CD14-positive monocyte (primary cell): ENCODE data around the gene RAMP2. TPM values are rescaled to one million over a fixed set of nuclear protein-coding genes. Genes with fewer than 3 reads are reported as not detected.
A peak's percentile ranks its signal among the peaks of the same experiment; 100 is the strongest.

Experiments
- DNase-seq, 3 donors: peaks; one replicate each; pipeline ENCODE4 v3.0.0-alpha.2; 2011 to 2022
- H2AFZ ChIP-seq: 2 replicates; pipeline ENCODE4 v1.6.0; 2012; ENCODE audit warnings: mild to moderate bottlenecking, low read depth, low read length, inconsistent platforms; ENCODE audit not compliant: insufficient read depth, poor library complexity, severe bottlenecking
- H3K27ac ChIP-seq, 2 donors: 1 replicate in 1 of 2; 2 replicates in 1 of 2; pipeline ENCODE4 v1.5.1; 2012 to 2013; ENCODE audit warnings: low read length in 2 of 2, control low read depth in 1 of 2, inconsistent platforms in 1 of 2, low read depth in 1 of 2, mild to moderate bottlenecking in 1 of 2
- H3K27me3 ChIP-seq, 2 donors: one replicate each; pipeline versions ENCODE4 v1.6.0 to v1.6.1; 2011 to 2013; ENCODE audit warnings: low read length in 2 of 2; ENCODE audit not compliant: control insufficient read depth in 2 of 2, insufficient read depth in 2 of 2
- H3K36me3 ChIP-seq, 2 donors: replicated peaks in 1 of 2; 1 replicate in 1 of 2; 2 replicates in 1 of 2; pipeline versions ENCODE4 v1.5.1 to v1.6.1; 2012 to 2013; ENCODE audit warnings: low read length in 2 of 2, control low read depth in 1 of 2, inconsistent platforms in 1 of 2, mild to moderate bottlenecking in 1 of 2; ENCODE audit not compliant: insufficient read depth in 2 of 2, control insufficient read depth in 1 of 2
- H3K4me1 ChIP-seq, 2 donors: 1 replicate in 1 of 2; 2 replicates in 1 of 2; pipeline versions ENCODE4 v1.5.1 to v1.6.1; 2012 to 2013; ENCODE audit warnings: low read length in 2 of 2, control low read depth in 1 of 2, inconsistent platforms in 1 of 2, mild to moderate bottlenecking in 1 of 2, moderate library complexity in 1 of 2; ENCODE audit not compliant: insufficient read depth in 2 of 2, control insufficient read depth in 1 of 2
- H3K4me2 ChIP-seq: replicated peaks from 2 replicates; pipeline ENCODE3; 2012; ENCODE audit warnings: low read length, moderate library complexity, mild to moderate bottlenecking; ENCODE audit not compliant: poor library complexity, severe bottlenecking; ENCODE audit errors: extremely low read depth
- H3K4me3 ChIP-seq, 3 experiments: fragments of 200-600 bp in 1 of 3; sonication (generic) in 1 of 3; replicated peaks in 1 of 3; 1 replicate in 2 of 3; 2 replicates in 1 of 3; pipeline ENCODE4 v1.5.1; 2011 to 2013; ENCODE audit warnings: low read length in 3 of 3, mild to moderate bottlenecking in 3 of 3, control low read depth in 2 of 3, low read depth in 2 of 3, inconsistent platforms in 1 of 3, moderate library complexity in 1 of 3
- H3K79me2 ChIP-seq: 2 replicates; pipeline ENCODE4 v1.6.0; 2012; ENCODE audit warnings: mild to moderate bottlenecking, control low read depth, inconsistent platforms, low read length, moderate library complexity; ENCODE audit not compliant: insufficient read depth
- H3K9ac ChIP-seq: 2 replicates; pipeline ENCODE4 v1.6.0; 2017; ENCODE audit warnings: low read length, mild to moderate bottlenecking; ENCODE audit not compliant: insufficient read depth, poor library complexity, severe bottlenecking
- H3K9me3 ChIP-seq, 2 donors: replicated peaks in 1 of 2; 1 replicate in 1 of 2; 2 replicates in 1 of 2; pipeline versions ENCODE4 v1.5.1 to v1.6.1; 2012 to 2013; ENCODE audit warnings: low read length in 2 of 2, control low read depth in 1 of 2; ENCODE audit not compliant: control insufficient read depth in 1 of 2, insufficient read depth in 1 of 2
- H4K20me1 ChIP-seq: 2 replicates; pipeline ENCODE4 v1.6.0; 2012; ENCODE audit warnings: mild to moderate bottlenecking, low read length, control low read depth, moderate library complexity; ENCODE audit not compliant: insufficient read depth
- H3K27ac Mint-ChIP-seq, 7 donors: one replicate each; pipeline ENCODE4 v1.8.0; 2020; ENCODE audit warnings: mild to moderate bottlenecking in 7 of 7, mixed read lengths in 7 of 7, moderate library complexity in 6 of 7, inconsistent platforms in 2 of 7
- H3K27me3 Mint-ChIP-seq, 3 donors: one replicate each; pipeline ENCODE4 v1.8.0; 2021 to 2022; ENCODE audit warnings: low read depth in 3 of 3, mild to moderate bottlenecking in 3 of 3, mixed read lengths in 3 of 3, moderate library complexity in 3 of 3, inconsistent platforms in 1 of 3
- H3K36me3 Mint-ChIP-seq, 2 donors: one replicate each; pipeline ENCODE4 v1.8.0; 2020; ENCODE audit warnings: mixed read lengths in 2 of 2, inconsistent platforms in 1 of 2, mild to moderate bottlenecking in 1 of 2
- H3K4me1 Mint-ChIP-seq: one replicate; pipeline ENCODE4 v1.8.0; 2020; ENCODE audit warnings: mild to moderate bottlenecking, mixed read lengths
- H3K4me3 Mint-ChIP-seq, 2 donors: one replicate each; pipeline ENCODE4 v1.8.0; 2020; ENCODE audit warnings: mild to moderate bottlenecking in 2 of 2, mixed read lengths in 2 of 2, moderate library complexity in 1 of 2
- H3K9me3 Mint-ChIP-seq, 7 donors: one replicate each; pipeline ENCODE4 v1.8.0; 2020 to 2022; ENCODE audit warnings: mixed read lengths in 7 of 7, mild to moderate bottlenecking in 6 of 7, moderate library complexity in 6 of 7, inconsistent platforms in 2 of 7
- WGBS: methylation state at CpG from one replicate; pipeline ENCODE4 v1.1.5; 2013; ENCODE audit warnings: missing lambda C conversion rate; ENCODE audit not compliant: insufficient coverage; 5-methylcytosine and 5-hydroxymethylcytosine counted together
- intact Hi-C, 2 donors: fragments of 100-400 bp; cut with micrococcal nuclease; formaldehyde crosslinking; loops; one replicate each; pipeline versions ENCODE4 v1.15.0 to v1.15.1; 2023
- polyA plus RNA-seq, 3 donors: library from polyadenylated mRNA; depleted of rRNA in 1 of 3; unstranded in 2 of 3; stranded (reverse) in 1 of 3; fragments of 300-500 nt in 2 of 3; fragments of >200 nt in 1 of 3; fragmentation: Illumina TruSeq in 2 of 3; gene quantifications; 1 replicate in 2 of 3; 2 replicates in 1 of 3; pipeline ENCODE4 v1.2.3, GENCODE V29; 2012 to 2021
- TF ChIP-seq, protein P1 (sequence below): fragments of 200-600 bp; IDR thresholded peaks from one replicate; pipeline ENCODE4 v1.8.0; 2022; ENCODE audit warnings: antibody characterized with exemption, mild to moderate bottlenecking

RAMP2 gene
- polyA plus RNA-seq, 3 donors = not detected

DNA sequence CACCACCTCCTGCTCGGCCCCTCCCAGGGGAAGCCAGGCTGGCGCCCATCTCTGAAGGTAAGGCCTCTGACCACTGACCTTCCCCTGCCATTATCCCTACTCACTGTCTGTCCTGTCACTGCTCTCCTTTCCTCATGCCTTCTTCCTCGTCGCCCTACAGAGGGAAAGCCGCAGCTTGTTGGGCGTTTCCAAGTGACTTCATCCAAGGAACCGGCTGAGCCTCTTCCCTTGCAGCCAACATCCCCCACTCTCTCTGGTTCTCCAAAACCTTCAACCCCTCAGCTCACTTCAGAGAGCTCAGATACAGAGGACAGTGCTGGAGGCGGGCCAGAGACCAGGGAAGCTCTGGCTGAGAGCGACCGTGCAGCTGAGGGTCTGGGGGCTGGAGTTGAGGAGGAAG is 34.4 kb downstream of the RAMP2 start:
- no peak overlapping the region for H3K9ac ChIP-seq
- no peaks in the 10 kb centered on the region for H4K20me1 ChIP-seq
- no peak overlapping the region for H3K4me3 Mint-ChIP-seq
- H3K4me1 Mint-ChIP-seq = peaks cover 27% of the 10 kb centered on the region
- peaks cover 0 to 6% of the 10 kb centered on the region in 2 donors for H3K36me3 ChIP-seq
- TF ChIP-seq, protein P1, sequence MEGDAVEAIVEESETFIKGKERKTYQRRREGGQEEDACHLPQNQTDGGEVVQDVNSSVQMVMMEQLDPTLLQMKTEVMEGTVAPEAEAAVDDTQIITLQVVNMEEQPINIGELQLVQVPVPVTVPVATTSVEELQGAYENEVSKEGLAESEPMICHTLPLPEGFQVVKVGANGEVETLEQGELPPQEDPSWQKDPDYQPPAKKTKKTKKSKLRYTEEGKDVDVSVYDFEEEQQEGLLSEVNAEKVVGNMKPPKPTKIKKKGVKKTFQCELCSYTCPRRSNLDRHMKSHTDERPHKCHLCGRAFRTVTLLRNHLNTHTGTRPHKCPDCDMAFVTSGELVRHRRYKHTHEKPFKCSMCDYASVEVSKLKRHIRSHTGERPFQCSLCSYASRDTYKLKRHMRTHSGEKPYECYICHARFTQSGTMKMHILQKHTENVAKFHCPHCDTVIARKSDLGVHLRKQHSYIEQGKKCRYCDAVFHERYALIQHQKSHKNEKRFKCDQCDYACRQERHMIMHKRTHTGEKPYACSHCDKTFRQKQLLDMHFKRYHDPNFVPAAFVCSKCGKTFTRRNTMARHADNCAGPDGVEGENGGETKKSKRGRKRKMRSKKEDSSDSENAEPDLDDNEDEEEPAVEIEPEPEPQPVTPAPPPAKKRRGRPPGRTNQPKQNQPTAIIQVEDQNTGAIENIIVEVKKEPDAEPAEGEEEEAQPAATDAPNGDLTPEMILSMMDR = no peak
- no peak overlapping the region for H3K4me3 ChIP-seq
- peaks cover 0 to 3% of the 10 kb centered on the region in 2 donors for H3K27me3 ChIP-seq
- peaks cover 11 to 16% of the 10 kb centered on the region in 2 donors for H3K36me3 Mint-ChIP-seq
- peaks cover 10% of the 10 kb centered on the region for H3K79me2 ChIP-seq
- DNase-seq = no peak
- peaks cover 13 to 19% of the 10 kb centered on the region in 2 donors for H3K4me1 ChIP-seq
- no peaks in the 10 kb centered on the region for H3K9me3 Mint-ChIP-seq
- H3K27ac ChIP-seq = no peak overlapping the region
- no peak overlapping the region for H2AFZ ChIP-seq
- intact Hi-C loops = no loop called here
- H3K27me3 Mint-ChIP-seq = peaks cover 12 to 15% (median 12%) of the 10 kb centered on the region in 3 donors
- WGBS = 91% methylated on average over 7 of the region's 10 CpGs
- H3K9me3 ChIP-seq = no peaks in the 10 kb centered on the region
- no peak overlapping the region for H3K4me2 ChIP-seq
- peak overlapping the region in 2 of 7 donors; percentile 20 to 82 for H3K27ac Mint-ChIP-seq

DNA sequence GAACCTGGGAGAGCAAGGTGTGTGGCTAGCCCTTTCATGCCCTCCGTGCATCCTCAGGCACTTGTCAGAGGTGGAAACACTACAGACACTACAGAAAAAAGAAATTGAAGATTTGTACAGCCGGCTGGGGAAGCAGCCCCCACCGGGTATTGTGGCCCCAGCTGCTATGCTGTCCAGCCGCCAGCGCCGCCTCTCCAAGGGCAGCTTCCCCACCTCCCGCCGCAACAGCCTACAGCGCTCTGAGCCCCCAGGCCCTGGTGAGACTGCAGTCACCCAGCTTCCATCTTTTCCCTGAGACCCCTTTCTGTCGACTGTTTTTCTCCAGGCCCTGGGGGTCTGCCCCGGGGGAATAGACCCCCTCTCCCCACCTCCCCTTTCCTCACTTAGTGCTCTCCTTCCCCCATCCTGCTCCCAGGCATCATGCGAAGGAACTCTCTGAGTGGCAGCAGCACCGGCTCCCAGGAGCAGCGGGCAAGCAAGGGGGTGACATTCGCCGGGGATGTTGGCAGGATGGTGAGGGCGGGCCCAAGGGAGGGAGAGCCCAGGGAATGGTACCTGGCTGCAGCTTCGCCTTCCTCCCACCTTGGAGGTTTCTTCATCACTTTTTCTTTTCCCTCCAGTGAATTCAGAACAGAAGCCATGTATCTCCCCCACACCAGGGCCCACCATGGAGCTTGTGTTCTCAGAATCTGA is 35.2 kb downstream of the RAMP2 start:
- Histone ChIP-seq H3K36me3 (peaks cover 0 to 6% of the 10 kb centered on the region in 2 donors), H3K4me3 (no peak overlapping the region), H2AFZ (no peak overlapping the region), H3K27ac (no peak overlapping the region), H3K79me2 (peaks cover 10% of the 10 kb centered on the region), H3K4me1 (peaks cover 13 to 19% of the 10 kb centered on the region in 2 donors), H4K20me1 (no peaks in the 10 kb centered on the region), H3K27me3 (no peaks in the 10 kb centered on the region), H3K9ac (no peak overlapping the region), H3K9me3 (no peaks in the 10 kb centered on the region), H3K4me2 (no peak overlapping the region)
- Mint-ChIP-seq H3K27me3 (peaks cover 7 to 16% (median 8%) of the 10 kb centered on the region in 3 donors), H3K4me3 (no peak overlapping the region), H3K27ac (peak overlapping the region in 1 of 7 donors; percentile 24), H3K9me3 (no peaks in the 10 kb centered on the region), H3K4me1 (peaks cover 27% of the 10 kb centered on the region), H3K36me3 (peaks cover 11 to 16% of the 10 kb centered on the region in 2 donors)
- TF ChIP-seq, protein P1 = no peak
- DNase-seq = no peak
- WGBS = 93% methylated on average over 10 of the region's 18 CpGs
- intact Hi-C loops = no loop called here
